SHP77 treated with DMSO at 0.1 percent for 48 hours (cell line): ENCODE measurements around the gene SYNE1.
"Not testable (repeated sequence)": the region's sequence is repeated elsewhere in the genome, so short reads cannot be mapped to it uniquely, and the experiment has no call there.

Experiments
- DNase-seq: peaks from one replicate; lab custom pipeline; 2025; lab: John Stamatoyannopoulos, UW

Gene SYNE1, protein sequence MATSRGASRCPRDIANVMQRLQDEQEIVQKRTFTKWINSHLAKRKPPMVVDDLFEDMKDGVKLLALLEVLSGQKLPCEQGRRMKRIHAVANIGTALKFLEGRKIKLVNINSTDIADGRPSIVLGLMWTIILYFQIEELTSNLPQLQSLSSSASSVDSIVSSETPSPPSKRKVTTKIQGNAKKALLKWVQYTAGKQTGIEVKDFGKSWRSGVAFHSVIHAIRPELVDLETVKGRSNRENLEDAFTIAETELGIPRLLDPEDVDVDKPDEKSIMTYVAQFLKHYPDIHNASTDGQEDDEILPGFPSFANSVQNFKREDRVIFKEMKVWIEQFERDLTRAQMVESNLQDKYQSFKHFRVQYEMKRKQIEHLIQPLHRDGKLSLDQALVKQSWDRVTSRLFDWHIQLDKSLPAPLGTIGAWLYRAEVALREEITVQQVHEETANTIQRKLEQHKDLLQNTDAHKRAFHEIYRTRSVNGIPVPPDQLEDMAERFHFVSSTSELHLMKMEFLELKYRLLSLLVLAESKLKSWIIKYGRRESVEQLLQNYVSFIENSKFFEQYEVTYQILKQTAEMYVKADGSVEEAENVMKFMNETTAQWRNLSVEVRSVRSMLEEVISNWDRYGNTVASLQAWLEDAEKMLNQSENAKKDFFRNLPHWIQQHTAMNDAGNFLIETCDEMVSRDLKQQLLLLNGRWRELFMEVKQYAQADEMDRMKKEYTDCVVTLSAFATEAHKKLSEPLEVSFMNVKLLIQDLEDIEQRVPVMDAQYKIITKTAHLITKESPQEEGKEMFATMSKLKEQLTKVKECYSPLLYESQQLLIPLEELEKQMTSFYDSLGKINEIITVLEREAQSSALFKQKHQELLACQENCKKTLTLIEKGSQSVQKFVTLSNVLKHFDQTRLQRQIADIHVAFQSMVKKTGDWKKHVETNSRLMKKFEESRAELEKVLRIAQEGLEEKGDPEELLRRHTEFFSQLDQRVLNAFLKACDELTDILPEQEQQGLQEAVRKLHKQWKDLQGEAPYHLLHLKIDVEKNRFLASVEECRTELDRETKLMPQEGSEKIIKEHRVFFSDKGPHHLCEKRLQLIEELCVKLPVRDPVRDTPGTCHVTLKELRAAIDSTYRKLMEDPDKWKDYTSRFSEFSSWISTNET (N-terminal part only)

DNA sequence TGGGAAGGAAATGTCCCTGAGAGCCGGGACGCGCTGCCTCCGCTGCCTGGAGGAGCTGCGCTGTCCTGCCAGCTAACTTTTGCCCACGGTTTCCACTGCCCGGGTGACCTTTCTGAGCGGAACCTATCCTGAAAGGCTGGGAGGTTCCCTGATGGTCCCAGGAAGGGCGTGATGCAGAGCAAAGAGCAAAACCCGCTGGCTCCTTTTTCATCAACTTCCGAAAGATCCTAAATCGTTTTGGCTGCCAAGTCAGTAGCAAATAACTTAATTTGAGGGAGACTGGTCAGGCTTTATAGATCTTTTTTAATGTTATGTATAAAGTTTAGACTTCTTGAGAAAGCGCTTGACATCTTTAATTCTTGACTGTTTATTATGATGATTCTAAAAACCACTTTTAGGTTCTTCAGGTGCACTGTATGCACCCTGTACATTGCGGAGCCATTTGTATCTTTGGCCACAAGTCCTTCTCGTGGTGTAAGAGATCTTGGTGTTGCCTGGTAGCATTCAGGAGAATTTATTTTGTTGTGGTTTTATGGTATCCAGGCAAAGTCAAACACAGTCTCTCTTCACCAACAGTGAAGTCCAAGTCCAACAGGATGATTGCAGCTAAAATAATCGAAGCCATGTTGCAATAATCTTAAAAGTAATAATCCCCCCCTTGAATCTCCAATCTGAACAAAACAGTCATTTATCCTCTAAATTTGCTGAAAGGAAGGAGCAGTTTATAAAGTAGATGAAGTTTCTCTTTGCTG, at the start of gene SYNE1:
Gene SYNE1 (minus strand): TSS at position 67 of the 752 bp plus-strand sequence. CDS start 9,031 bp downstream, outside the sequence.
- DNase-seq = no peak

DNA sequence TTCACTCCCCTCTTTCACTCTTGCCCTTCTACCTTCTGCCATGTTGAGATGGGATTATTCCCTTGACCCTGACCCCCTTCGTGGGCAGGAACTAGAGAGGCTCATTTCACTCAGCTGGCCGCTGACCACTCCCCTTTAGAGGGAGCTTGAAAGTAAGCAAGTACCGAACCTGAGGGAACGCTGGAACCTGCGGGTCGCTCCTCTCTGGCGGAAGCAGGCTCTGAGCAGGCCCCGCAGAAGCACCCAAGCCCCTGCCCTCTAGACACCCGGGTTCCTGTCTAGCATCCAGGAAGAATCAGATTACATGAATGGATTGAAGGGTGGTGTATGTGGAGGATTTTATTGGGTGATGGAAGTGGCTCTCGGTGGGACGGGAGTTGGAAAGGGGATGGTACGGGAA, 48.7 kb upstream of the SYNE1 start:
- DNase-seq = no peak

DNA sequence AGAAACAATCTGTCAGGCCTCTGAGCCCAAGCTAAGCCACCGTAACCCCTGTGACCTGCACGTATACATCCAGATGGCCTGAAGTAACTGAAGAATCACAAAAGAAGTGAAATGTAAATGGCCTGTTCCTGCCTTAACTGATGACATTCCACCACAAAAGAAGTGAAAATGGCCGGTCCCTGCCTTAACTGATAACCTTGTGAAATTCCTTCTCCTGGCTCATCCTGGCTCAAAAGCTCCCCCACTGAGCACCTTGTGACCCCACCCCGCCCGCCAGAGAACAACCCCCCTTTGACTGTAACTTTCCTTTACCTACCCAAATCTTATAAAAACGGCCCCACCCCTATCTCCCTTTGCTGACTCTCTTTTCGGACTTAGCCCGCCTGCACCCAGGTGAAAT, 45.8 kb upstream of the SYNE1 start:
- DNase-seq = not testable (repeated sequence)

DNA sequence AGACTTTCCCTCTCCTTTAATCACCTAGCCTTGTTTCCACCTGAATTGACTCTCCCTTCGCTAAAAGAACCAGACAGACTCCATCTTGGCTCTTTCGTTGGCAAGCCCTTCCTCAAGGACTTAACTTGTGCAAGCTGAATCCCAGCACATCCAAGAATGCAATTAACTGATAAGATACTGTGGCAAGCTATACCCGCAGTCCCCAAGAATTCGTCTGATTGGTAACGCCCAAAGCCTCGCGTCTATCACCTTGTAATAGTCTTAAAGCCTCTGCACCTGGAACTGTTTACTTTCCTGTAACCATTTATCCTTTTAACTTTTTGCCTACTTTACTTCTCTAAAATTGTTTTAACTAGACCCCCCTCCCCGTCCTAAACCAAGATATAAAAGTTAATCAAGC, 45.0 kb upstream of the SYNE1 start:
- no peak for DNase-seq

DNA sequence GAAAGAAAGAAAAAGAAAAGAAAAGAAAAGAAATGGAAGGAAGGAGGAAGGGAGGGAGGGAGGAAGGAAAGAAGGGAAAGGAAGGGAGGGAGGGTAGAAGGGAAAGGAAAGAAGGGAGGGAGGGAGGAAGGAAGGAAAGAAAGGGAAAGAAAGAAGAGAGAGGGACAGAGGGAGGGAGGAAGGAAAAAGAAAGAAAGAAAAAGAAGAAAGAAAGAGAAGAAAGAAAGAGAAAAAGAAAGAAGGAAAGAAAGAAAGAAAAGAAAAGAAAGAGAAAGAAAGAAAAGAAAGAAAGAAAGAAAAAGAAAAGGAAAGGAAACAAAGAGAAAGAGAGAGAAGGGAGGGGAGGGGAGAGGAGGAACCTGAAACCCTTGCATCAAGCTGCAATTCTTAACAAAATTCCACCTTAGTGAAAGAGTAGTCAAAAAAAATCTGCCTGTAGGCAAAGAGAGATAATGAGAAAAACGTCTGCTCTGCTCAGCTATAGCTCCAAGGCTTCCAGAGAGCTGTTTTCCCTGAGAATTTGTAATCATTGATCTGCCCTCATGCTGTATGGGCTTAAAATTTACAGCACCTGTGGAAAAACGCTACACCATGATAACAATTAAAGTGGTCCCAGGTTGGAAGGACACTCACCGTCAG, 43.8 kb upstream of the SYNE1 start:
- DNase-seq = no peak

DNA sequence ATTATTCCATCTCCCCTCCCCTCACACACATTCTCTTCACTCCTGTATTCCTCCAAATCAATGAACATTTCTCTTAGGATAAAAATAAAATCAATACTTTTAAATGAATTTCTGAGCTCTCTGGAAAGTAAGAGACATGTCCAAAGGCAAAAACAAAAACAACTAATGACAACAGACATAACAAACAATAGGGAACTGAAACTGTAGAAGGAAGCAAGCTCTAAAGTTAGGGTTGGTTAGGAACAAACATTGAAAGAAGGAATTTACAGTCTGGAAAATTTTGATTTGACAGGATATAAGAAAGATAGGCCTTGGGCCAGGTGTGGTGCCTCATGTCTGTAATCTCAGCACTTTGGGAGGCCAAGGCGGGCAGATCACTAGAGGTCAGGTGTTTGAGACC, 43.0 kb upstream of the SYNE1 start:
- no peak for DNase-seq

DNA sequence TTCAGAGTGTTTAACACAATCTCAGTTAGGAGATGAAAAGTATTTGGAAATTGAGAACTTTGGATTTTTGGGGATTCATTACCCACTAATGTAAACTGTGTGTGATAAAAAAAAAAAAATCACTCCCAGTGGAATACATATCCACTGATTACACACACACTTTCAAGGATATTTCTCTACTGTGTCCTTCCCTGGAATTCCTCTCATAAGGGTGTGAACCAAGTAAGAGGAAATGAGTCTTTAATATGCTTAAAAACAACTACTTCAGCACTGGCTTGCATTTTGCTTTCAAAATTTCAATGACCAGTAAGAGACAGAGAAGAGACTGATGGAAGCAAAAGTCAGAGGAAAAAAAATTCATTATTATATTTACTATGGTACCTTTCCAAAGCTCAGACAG, 36.1 kb upstream of the SYNE1 start:
- DNase-seq = no peak

DNA sequence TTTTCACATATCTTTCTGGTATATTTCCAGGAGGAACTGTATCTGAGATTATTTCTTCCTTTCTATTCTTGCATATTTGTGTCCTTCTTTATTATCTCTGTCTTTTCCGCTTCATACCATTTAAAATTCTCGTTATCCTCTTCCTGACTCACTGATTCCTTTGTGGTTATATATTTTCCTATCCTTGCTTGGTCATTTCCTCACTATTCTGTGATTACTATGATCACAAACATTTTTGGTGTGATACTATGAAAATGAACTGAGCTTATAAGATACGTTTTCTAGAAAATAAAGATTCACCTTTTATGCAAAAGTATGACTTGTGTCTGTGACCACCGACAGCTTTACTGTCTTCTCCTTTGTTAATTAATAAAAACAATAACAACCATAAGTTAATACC, 34.0 kb upstream of the SYNE1 start:
- no peak for DNase-seq

DNA sequence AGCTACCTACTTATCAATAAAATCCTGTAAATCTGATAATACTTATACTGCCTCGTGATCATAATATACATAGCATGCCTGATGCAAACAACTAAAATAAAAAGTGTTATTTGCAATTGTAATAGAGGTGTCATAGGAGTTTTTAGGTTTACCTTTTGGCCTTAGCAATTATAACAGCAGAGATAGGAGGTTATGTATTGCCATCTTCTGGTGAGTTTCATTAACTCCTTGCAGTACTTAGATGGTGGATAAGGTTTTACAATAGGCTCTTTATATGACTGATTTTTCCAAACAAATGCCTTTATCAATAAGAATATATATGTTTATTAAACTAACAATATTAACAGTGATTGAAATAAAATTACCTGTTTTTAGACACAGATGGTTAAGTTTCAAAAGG, 32.7 kb upstream of the SYNE1 start:
- no peak for DNase-seq

DNA sequence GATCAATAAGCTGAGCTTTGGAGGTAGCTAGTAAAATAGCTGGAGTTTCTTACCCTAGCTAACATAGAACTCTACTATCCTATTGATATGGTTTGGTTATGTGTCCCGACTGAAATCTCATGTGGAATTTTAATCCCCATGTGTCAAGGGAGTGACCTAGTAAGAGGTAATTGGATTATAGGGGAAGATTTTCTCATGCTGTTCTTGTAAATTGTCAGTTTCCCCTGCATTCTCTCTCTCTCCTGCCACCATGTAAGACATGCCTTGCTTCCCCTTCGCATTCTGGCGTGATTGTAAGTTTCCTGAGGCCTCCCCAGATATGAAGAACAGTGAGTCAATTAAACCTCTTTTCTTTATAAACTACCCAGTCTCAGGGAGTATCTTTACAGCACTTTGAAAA, 24.6 kb upstream of the SYNE1 start:
- no peak for DNase-seq

DNA sequence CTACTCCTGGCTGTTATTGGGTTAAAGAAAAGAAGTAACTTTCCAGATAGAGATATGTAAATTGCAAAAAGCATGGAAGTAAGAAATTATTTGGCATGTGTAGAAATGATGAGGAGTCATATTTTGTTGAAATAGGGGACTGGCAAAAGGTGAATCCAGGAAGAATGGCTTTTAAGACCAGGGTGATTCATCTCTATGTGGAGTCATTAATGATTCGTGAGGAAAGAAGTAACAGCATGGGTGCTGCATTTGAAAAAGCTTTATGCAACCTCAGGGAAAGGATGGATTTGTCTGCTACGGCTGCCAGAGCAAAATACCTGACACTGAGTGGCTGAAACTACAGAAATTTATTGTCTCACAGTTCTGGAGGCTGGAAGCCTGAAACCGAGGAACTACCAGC, 14.8 kb upstream of the SYNE1 start:
- DNase-seq = no peak

DNA sequence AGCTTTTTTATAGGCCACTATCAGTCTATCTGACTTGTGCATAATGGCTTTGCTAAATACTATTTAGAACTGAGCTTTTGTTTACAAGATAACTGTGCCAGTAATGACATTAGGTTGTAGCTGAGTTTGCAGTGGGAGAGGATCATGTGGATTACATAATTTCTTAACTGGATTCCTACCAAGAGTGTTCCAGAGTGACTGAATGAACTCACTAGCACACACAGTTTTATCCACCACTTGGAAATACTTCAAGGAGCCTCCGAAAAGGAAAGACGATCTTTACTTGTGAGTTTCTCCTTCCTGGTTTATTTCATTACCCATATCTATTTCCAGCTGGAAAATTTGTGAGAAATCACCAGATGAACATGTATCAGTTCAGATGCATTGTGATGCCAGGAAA, 10.9 kb upstream of the SYNE1 start:
- DNase-seq = no peak

DNA sequence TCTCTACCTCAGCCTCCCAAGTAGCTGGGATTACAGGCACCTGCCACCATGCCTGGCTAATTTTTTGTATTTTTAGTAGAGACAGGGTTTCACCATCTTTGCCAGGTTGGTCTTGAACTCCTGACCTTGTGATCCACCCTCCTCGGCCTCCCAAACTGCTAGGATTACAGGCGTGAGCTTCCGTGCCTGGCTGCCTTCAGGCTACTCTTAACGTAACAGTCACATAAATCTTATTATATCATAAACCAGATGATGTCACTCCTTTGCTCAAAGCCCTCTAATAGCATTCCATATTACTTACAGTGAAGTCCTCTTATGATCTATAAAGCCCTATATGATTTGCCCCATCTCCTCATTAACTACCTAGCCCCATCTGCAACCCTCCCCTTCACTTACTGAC, 9.6 kb upstream of the SYNE1 start:
- DNase-seq = not testable (repeated sequence)

DNA sequence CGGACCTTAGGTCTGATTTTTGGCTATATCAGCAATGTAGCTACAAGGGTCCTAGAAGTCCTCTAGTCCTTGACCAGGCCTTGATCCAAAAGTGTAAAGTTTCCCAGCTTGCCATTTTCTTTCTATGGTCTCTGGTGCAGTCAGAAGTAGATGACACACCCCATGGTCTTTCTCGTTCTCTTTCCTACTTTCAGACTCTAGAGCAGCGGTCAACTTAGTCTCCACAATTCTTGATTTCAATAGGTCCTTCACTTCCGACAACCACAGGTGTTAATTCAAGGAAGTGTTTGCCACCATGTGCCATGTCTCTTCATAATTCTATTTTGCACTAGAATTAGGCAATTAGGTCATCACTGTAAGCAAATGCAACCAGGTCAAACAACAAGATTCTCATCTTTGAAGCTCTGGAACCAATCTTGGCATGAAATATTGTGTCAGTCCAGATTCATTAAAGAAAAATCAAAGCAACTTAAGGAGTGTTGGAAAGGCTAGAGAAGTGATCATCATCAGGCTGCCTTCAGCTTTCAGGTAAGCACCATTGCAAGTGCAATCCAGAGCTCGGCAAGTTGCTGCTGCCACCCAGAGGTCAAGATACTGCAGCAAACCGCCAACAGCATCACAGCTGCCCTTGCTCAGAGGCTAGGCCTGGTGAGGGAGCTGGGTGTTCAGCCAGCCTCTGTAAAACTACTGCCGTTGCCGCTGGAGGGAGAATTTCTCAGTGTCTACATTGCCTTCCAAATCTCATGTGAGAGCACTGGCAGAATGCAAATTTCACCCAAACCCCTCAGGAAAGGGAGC, 5.6 kb upstream of the SYNE1 start:
- DNase-seq = peak; percentile 25

DNA sequence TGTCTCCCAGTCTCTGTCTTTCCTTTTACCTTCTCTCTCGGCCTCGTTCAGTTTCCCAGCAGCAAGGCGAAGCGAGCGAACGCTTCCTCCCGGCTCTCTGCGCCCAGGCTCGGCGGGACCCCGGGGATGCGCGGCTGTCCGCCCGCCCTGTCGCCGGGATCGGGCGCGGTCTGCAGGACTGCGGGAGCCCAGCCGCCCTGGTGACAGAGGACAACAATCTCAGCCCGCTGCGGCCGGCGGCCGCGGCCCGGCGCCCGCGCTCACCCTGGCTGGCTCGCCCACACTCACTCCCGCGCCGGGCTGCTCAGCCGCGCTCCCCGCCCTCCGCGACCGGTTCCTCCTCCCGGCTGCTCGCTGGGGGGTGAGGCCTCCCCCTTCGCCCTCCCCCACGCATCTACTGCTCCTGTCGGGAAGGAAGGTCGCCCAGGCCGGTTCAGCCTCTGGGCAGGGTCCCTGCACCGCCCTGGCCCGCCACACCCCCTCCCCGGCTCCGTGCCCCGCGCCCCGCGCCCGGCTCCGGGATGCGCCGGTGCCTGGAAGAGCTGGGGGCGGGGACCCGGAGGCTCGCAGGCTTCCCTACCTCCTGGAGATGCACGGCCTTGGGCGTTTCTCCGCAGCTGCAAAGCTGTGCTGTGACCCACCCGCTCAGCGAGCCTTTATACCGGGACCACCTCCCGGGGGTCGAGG, 410 bp downstream of the SYNE1 start:
- no peak for DNase-seq

DNA sequence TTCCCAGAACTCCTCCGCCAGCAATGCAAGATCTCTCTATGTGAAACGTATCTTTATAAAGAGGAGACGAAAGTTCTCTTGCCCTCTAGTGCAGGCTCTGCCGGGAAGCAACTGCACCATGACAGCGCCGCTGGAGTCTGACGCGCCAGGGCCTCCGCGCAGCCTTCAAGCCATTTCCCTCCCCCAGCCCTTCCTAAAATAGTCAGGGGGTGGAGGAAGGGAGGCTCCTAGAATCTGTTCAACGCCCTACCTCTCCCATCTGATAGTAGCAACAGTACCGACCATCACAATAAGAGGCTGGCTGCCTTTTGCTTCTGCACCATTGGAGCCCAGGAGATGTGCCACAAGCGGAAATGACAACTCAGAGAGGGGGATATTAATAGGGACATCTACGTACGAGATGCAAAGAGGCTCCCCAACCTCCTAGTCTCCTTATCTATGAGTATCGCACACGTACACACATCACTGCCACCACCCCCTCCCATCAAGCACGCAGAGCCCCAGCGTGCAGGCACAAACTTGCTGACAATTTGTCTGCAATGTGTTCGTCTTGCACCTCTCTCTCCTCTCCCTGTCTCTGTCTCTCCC, 1.0 kb downstream of the SYNE1 start:
- no peak for DNase-seq

DNA sequence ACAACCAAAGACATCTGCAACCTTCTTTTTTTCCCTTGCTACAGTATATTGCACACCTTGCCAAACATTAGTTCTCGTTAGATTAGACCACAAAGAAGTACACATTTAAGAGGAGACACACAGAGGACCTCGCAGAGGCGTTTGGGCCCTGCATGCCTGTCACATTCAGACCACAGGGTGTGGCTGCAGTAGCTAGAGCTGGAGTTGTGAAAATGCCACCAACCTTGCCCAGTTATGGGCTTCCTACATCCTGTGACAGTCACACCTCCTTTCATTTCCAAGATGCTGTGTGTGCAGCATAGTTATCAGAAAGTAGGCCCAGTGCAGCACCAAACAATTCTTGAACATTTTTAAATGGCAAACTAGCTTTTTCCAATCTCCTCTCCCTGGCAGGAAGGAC, 2.4 kb downstream of the SYNE1 start:
- DNase-seq = no peak

DNA sequence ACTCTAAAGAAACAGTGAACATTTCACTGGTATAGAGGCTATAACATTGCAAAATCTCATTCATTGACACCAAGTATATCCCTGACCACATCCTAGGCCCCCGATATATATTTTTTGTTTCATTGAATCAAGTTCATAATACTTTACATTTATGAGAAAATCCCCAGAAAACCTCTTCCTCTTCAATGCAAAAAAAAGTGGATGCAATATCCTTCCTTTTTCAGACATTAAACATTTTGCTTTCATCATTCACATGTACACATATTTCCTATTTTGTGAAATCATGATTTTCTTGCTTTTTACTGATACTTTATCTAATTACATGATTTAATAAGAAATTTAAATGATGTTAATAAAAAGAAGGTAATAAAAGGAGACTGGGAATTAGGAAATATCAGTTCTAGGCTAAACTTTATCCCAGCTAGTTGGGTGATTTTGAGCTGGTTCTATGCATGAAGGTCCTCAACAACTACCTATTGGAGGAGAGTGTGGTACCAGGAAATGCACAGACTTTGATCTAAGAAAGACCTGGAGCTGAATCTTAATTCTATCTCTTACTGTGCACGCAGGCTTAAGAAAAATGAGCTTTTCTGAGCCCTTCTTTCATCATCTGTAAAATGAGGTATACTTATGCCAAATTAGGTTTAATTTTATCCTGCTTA, 4.9 kb downstream of the SYNE1 start:
- DNase-seq = no peak

DNA sequence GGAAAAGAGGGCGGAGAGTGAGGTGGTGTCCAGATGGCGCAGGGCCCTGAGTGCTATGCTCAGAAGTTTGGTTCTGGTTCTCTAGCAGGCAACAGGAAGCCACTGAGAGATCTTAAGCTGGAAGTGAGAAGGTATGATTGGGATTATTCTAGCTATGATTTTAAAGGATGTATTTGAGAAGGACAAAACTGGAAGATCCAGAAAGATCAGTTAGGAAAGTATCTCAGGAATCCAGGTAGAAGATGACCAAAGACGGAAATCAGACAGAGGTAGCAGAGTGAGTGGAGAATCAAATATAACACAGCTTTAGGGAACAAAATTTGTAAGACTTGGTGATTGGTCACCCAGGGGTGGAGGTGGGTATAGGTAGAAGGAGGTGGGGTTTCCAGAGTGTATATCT, 5.8 kb downstream of the SYNE1 start:
- no peak for DNase-seq
